Measurements from ENCODE around the gene TTC34.

TTC34 gene

DNA sequence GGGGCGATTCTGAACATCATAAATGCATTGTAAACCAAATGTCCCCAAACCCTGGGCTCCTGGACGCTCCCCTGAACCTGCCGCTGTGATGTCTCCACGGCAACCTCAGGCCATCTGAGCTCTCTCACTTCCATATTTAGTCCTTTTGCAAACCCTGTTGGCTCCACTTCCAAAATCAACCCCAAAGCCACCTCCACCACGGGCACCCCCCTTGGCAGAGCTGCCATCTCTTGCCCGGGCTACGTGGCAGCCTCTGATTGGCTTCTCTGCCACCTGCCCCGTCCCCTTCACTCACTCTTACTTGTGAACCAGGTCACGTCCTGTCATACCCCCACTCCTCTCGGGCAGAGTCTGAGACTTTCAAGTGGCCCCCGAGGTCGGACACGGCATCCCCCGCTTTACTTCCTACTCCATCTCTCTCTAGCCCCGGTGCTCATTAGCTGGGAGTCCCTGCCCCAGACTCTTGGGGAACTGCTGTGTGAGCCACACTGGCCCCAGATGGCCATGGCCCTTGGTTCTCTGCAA lies 199.1 kb downstream of the TTC34 start:
- DNase-seq = no peak

DNA sequence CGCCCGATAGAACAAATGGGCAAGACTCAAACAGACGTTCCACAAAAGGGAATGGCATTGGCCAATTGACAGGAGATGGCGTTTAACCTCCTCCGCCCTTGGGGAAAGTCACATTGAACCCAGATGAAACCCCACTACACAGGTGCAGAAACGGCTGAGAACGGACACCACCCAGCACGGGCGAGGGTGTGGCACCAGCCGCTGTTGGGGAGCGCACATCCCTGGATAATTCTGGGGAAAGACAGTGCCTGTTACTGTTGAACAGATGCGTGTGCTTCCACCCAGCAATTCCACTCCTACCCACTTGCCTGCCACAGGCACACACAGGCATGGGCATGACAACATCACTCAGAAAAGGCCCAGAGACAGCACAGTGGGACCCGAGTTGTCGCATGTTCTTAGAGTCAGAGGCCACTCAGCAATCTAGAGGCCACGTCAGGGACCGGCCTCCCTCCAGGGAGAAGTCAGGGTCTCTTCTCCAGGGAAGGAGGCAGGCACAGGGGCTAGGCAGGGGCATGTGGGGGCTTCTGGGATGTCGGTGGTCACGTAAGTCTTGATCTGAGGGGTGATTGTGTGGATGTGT lies 199.7 kb downstream of the TTC34 start:
- no peak for DNase-seq

DNA sequence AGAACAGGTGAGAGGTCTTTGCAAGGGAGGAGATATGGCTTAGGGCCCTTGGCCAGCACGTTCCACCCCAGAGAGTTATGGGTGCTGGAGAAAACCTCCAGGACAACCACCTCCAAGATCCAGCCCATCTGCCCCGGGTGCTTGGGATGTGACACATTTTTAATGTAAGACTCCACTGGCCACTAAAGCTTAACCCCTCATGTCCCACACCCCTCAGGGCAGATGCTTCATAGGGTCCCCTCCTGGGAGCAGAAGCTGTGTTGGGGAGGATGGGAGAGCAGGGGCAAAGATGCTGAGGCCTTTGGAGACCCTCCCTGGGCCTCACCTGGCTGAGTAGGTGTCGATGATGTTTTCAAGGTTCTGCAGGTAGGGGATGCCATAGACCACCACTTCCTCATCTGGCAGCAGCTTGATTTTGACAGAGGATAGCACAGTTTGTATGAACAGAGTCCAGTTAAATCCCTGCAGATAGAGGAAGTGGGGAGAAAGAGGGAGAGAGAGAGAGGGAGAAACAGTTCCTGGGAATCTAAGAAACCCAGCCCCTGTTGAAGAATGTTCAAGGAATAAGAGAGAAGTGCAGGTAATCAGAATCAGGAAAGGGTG lies 203.1 kb downstream of the TTC34 start:
- no peak for DNase-seq

DNA sequence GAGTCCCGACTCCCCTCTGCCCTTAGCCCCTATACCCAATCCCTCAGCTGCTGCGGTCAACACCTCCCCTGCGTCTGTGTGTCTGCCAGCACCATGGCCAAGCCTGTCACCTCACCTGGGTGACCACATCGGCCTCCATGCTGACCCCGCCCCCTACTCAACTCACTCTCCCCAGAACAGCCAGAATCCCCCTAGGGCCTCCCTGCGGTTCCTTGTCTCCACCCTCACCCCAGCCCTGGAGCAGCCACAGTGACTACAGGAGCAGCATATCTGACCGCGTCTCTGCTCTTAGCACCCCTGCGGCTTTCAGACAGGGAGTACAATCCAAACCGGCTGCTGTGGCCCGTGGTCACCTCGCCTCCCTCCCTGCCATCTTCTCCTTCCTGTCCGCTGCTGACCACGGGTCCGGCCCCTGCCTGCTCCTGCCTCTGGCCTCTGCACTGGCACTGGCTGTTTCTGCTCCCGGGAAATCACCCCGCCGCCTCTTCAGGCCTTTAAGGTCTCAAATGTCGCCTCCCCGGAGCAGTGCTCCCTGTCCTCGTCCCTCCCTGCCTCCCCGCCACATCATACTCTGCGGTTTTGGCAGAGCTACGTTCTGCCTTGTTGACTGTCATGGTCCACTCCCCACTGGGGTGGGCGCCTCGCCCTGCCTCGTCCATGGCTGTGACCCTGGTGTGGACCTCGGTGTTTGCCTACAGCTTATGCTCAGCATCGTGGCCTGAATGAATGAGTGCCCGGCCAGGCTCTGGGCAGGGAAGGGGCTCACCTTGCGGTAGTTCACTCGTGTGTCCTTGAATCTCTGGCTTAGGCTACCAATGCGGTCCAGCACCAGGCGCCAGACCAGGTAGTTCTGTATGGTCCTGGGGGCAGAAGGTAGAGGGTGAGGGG lies 203.8 kb downstream of the TTC34 start:
- DNase-seq = no peak

DNA sequence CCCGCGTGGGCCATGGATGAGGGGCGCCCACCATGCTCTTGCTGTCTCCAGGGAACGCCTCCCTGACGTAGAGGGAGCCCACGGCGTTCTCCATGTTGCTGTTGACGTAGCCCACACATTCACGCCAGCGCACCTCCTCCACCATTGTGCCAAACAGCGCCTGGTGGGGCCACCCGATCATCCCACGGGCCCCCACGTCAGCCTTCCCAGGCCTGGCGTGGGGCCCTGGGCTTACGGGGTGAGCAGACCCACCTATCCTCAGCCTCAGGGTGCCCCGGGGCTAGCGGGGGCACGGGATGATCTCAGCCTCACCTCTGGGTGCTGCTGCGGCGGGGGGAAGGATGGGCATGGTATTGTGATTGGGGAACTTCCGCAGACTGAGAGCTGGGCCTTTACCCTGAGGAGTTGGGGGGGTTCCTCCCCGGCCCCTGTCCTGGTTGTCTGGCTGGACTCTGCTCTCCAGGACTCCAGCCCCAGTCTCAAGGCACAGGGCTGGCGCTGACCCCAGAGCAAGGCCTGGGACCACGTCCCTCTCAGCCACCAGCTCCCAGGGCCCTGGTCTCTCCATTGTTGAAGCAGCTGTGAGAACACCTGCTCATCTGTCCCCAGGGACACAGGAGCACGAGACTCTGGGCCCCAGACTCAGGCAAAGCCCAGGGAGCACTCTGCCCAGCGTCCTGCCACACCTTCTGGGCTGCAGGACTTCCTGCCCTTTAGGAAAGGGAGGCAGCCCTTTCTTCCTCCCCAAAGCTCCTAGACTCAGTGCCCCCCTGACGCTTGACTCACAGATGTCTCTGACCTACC lies 204.8 kb downstream of the TTC34 start:
- DNase-seq = no peak

DNA sequence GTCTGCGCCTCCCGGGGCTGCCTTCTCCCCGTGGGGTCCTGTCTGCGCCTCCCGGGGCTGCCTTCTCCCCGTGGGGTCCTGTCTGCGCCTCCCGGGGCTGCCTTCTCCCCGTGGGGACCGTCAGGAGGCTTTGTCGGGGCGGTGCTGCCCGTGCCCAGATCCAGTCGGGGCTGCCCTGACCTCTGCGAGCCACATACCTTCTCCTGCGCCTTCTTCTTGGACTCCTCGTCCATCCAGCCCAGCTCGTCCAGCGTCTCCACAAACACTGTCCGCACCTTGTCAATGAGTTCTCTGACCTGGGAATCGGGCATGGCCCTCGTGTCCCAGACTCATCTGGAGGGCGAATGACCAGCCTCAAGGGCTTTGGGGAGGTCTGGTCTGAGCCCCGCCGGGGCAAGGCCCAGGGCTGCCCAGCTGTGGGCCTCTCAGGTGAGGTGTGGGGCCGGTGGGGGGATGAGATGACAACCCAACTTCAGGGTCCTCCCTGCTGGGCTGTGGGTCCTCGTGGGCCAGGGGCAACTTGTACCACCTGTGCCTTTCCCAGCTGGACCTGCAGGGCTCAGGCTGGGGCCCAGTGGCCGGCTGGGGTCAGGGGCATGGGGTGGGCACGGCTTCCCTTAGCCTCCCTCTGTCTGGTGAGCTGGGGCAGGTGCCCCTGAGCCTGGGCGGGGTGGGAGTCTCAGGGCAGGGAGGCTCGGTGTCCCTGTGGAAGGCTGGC lies 205.5 kb downstream of the TTC34 start:
- no peak for DNase-seq

DNA sequence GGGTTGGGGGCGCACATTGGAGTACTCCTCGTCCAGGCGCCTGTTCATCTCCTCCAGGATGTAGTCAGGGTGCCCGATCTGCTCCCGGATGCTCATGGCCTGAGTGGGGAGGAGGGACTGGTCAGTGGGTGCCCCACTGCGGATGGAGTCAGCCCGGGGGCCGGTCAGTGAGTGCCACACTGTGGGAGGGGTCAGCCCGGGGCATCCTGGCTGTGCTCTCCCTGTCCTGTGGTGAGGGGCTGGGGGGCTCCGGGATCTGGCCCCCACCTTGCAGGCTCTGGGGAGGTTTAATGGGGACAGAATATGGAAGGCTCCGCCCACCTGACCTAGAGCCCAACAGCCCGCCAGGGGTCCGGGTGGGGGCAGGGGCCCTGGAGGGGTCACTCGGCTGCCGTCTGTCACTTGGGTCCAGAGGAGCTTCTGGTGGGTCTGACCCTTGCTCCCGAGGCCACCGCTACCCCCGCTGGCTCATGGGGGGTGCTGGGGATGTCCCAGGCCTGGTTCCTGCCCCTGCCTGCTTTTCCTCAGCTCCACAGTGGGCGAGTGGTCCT lies 206.2 kb downstream of the TTC34 start:
- no peak for DNase-seq

DNA sequence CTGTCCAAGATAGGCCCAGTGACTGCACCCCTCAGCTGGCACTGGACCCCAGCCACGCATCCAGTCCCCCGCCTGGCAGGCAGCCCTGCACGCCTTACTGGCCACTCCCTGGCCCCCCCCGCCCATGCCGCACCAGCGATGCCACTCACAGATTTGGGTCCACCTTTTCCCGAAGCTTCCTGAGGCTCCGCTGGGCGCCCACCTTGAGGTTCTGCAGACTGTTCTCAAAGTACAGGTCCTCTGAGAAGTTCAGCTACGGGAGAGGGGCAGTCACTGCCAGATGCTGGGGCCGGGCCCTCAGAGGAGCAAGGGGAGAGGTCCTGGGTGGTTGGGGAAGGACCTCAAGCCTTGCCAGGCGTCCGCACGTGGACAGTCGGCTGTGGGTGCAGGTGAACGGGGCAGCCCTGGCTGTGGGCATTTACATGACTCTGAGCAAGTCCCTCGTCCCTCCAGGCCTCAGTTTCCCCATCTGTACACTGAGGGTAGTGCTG lies 206.8 kb downstream of the TTC34 start:
- no peak for DNase-seq

DNA sequence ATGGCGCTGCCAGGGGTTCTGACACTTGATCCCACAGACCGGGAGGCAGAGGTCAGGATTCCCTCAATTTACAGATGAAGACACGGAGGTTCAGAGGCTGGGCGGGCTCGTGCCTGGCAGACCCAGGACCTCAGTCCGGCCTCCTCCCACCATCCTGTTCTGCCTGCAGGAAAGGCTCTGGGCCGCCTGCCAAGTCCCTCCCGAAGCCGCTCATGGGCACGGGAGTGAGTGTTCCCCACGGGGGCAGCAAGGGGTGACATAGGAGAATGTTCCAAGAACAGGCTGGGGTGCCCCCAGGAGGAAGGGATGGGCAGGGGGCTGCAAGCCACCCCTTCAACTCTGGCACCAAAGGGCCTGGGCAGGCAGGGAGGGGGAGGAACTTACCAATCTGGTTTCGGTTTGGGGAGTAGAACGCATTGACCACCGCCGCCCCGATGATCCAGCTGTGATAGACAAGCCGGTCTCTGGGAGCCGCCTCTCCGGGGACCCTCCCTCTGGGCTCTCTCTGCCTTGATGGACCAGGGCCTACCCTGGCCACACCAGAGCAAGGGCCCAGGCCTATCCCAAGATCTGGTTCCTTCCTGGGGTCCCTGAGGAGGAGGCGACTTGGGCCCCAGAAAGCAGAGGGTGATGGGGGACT lies 207.4 kb downstream of the TTC34 start:
- DNase-seq = no peak

DNA sequence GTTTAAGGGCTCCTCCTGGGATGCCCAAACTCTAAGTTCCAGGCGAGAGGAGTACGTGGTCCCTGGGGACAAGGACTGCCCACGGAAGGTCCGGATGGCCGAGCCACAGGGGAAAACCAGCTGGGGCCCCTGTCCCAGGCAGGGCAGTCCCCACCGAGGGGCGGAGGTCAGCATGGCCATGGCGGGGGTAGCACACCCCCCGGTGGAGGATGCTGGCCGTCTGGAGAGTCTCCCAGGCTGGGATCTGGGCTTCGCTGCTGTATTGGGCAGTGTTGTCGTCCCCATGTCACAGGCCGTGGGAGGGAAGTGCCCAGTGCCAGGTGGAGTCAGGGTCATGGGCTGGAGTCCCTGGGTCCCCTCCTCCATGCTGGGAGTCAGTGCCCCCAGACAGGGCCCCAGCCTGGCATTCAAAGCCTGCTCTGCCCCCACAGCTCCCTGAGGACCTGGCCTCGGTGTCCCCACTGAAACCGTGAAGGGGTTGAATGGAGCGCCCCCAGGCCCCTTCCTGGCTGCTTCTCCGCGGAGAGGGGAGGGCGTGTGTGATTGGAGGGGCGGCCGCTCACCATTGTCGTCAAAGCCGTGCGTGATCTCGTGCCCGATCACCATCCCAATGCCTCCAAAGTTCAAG lies 208.1 kb downstream of the TTC34 start:
- DNase-seq = no peak

DNA sequence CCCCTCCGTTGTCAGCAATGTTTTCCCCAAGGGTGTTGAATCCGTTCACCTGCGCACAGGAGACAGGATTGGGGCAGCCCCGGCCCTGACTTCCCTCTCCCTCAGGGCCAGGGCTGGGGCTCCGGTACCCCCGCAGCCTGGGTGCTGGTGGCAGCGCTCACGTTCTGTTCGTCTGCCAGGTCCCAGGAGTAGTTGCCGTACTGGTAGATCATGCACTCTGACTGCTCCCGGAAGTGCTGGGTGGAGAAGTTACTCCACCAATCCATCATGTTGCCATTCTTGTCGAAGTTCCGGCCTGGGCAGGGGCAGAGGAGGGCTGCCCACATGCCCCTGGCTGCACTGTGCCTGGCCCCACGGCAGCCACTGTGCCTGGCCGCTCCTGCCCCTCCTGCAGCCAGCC lies 208.8 kb downstream of the TTC34 start:
- DNase-seq = no peak

DNA sequence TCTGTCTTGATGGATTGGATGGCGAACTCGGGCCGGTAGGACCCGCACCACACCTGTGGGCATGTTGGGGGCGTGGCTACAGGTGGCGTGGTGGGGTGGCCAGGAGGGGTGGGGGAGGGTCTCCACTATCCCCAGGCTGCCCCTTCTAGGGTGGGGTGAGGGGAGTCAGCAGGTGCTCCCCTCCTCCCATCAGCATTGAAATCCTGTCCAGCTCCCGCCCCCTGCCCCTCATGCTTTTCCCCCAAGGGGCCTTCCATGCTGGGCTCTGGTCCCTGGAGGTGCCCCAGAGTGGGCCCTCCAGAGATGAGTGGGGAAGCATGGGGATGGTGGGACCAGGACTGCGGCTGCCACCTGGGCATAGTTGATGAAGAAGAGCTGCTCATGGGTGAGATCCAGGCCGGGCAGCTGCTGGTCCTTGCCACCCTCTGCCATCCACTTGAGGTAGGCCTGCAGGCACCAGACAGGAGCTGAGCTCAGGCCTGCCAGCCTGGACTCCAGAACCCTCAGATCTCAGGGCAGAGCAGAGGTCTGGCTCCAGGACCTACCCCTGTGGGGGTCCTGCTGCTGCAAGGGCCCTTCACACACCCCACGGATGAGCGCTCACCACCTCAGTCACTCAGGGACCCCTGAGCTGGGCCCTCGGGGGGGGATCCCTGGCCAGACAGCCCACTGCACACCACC lies 209.8 kb downstream of the TTC34 start:
- no peak for DNase-seq

DNA sequence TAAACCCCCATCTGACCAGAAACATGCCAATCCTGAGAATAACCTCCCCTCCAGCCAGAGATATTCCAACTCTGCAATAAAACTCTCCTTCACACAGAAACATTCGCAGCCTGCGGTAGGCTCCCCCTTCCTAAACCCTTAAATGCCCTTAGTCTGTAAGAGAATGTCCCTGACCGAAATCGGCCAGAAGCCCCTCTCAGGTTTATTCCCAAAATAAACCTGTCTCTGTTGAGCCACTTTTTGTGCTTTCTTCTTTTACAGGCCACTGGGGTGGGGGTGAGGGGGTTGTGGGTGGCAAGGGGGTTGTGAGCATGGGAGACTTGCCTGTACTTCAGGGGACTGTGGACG lies 210.3 kb downstream of the TTC34 start:
- no peak for DNase-seq

DNA sequence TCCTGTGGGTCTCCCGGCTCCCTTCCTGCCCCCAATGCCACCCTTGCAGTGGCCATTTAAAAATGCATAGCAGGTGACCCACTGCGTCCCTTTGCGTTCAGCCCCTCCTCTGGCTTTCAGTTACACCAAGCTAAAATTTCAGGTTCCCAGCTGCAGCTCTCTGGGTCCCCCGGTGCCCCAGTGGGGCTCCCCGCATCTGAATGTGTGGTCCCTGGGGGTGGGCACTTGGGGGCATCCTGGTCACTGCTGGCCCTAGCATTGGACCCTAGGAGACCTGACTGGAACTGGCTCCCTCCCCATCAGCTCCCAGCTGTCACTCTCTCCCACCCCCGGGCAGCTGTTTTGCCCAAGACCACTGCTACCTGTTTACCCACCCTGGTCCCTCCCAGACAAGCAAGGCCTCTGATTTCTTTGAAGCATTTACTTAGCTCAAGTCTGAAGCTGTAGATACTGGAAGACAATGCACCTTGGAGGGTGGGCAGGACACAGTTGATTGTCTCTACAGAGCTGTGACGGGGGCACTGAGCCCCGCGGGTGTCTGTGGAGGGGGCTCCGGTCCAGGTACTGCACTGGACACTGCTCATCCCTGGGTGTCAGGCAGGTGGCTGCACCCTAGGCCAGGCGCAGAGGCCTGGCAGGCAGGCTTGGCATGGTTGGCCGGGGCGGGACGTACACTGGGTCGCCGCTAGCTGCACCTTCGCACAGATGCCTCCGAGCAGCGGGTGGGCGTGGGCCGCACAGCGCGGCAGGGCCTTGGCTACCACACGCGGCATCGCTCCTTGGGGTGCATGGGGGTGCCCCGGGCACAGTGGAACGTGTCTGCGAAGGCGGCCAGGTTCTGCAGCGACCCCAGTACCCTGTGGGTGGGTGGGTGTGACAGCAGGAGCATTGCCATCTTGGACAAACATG lies 211.0 kb downstream of the TTC34 start:
- DNase-seq = no peak

DNA sequence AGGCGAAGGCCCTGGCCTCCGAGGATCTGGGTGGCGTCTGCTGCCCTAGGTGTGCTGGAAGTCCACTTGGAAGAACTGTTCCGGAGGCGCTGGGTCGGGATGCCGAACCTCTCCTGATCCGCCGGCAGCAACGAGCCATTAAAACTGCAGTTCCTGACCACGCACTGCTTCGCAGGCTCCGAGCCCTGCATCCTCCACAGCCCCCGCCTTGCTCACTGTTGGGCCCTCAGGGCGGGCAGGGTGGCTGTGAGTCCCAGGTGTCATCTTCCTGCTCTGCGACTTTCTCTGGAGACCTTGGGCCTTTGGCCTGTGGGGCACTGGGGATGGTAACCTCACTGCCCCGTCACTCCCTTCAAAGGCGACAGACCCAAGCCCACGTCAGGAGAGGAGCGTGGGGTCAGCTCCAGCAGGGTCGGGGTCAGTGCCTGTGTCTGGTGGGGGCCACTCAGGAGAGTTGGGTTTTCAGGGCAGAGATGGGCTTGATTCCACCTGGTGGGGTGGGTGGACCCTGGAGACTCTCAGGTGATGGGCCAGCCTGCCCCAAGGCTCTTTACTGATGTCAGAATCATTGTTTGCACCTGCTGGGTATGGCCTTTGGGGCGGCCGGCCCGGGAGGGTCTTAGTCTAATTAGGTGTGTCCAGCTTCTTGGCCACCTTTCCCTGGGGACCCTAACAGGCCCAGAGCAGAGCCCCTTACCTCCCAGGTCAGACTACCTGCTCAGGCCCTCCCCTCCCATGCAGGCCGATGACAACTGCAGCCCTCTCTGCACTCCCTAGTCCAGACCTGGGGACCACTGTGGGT lies 211.9 kb downstream of the TTC34 start:
- DNase-seq = no peak

DNA sequence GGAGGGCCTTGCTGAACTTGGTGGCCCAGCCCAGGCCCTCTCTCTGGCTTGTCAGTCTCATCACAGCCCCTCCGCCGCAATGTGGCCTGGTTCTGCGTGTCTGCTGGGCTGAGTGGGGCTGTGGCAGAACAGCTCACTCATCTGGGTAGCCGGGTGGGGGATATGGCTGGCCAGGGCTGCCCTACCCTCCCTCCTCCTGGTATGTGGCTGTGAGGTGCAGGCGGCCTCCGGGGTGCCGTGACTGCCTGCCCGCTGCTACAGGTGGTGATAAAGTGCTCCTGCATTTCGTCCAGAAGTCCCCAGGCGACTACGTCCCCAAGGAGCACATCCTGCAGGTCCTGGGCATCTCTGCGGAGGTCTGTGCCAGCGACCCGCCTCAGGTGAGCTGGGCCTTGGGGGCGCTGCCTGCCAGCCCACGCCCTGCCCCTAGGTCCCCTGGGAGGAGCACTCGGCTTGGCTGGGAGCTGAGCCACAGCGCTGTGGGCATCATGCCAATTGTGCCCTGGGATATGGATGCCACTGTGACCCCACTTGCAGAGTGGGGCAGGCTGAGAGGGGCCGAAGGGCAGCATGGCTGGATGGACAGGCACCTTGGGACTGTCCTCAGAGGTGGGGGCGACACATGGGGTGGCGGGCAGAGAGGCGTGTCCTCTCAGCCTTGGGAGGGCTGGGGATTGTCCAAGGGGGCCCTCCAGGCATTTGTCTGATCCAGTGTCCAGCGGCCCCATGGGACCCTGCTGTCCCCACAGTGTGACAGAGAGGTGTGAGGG lies 212.6 kb downstream of the TTC34 start:
- no peak for DNase-seq

DNA sequence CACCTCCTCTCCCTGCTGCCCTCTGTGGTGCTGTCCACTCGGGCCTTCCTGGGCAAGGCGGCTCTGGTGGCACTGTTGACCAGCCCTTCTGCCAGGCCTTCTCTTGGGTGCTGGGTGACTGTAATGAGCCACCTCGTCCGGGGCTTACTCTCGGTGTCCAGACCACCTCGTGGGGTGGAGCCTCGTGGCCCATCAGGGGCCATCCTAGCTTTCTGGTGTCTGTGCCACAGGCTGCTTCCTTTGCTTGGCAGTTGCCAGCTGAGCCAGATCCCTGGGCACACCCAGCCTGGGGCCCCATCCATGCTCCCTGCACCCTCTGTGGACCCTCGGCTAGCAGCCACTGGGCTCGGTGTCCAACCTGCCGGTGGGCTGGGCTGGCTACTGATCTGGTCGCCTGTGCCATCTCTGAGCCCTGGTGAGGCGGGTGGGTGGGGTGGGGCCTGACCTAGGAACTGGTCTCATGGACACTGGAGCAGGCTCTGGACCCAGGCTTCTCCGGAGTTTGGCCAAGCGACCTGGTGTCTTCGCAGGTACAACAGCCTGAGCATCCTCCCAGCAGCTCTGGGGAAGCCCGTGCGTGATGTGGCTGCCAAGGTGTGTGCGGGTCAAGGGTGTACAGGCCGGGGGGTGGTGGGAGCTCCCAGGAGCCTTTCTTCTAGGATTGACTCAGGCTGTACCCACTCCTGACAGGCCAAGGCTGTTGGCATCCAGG lies 213.5 kb downstream of the TTC34 start:
- no peak for DNase-seq

Data from stimulated activated CD4-positive, alpha-beta T cell treated with anti-CD3 and anti-CD28 coated beads, Interleukin-2, amount 100 ng/mL, for 48 hours (primary cell).